Endothelial cell (in vitro differentiated cells): ENCODE results near the gene RTBDN. TPM values are rescaled to one million over a fixed set of nuclear protein-coding genes. Genes with fewer than 3 reads are reported as not detected.

Experiments used
- DNase-seq: peaks from one replicate; pipeline ENCODE4 v3.0.0; 2021; ENCODE audit warnings: low spot score
- H3K27ac Mint-ChIP-seq: one replicate; pipeline ENCODE4 v1.8.0; 2021; ENCODE audit warnings: mixed read lengths, inconsistent platforms; ENCODE audit not compliant: unreplicated experiment
- H3K27me3 Mint-ChIP-seq: one replicate; pipeline ENCODE4 v1.8.0; 2021; ENCODE audit warnings: mild to moderate bottlenecking, moderate library complexity, mixed read lengths, inconsistent platforms; ENCODE audit not compliant: unreplicated experiment
- H3K36me3 Mint-ChIP-seq: one replicate; pipeline ENCODE4 v1.8.0; 2021; ENCODE audit warnings: mild to moderate bottlenecking, low read depth, mixed read lengths, inconsistent platforms; ENCODE audit not compliant: unreplicated experiment
- H3K4me1 Mint-ChIP-seq: one replicate; pipeline ENCODE4 v1.8.0; 2021; ENCODE audit warnings: mild to moderate bottlenecking, mixed read lengths, inconsistent platforms; ENCODE audit not compliant: unreplicated experiment
- H3K4me3 Mint-ChIP-seq: one replicate; pipeline ENCODE4 v1.8.0; 2021; ENCODE audit warnings: mild to moderate bottlenecking, mixed read lengths, inconsistent platforms; ENCODE audit not compliant: unreplicated experiment
- H3K9me3 Mint-ChIP-seq: one replicate; pipeline ENCODE4 v1.8.0; 2021; ENCODE audit warnings: mixed read lengths, inconsistent platforms; ENCODE audit not compliant: unreplicated experiment
- total RNA-seq: library from RNA; stranded (reverse); fragmentation: NEBNext Ultra II Directional; extraction: Animal tissue kit (Norgen Biotek cat#: 25700); gene quantifications from one replicate; pipeline ENCODE4 v1.2.1, GENCODE V29; 2021; ENCODE audit not compliant: unreplicated experiment
- TF ChIP-seq, protein P1 (sequence below): fragments of 200-600 bp; sonication (generic); IDR thresholded peaks from one replicate; pipeline ENCODE4 v1.5.0; 2021; ENCODE audit warnings: antibody characterized with exemption; ENCODE audit not compliant: unreplicated experiment

Gene RTBDN
- total RNA-seq, 1 donor from 2014 or later, result not detected

GRCh38 chr19:12868540-12869112 is 34.2 kb upstream of the RTBDN start:
- peaks cover 15% of the 10 kb centered on the region for H3K36me3 Mint-ChIP-seq
- H3K4me1 Mint-ChIP-seq, result peaks cover 4% of the 10 kb centered on the region
- H3K27ac Mint-ChIP-seq, result peak overlapping the region; percentile 77
- no peaks in the 10 kb centered on the region for H3K9me3 Mint-ChIP-seq
- H3K27me3 Mint-ChIP-seq, result peaks cover 9% of the 10 kb centered on the region
- TF ChIP-seq, protein P1, sequence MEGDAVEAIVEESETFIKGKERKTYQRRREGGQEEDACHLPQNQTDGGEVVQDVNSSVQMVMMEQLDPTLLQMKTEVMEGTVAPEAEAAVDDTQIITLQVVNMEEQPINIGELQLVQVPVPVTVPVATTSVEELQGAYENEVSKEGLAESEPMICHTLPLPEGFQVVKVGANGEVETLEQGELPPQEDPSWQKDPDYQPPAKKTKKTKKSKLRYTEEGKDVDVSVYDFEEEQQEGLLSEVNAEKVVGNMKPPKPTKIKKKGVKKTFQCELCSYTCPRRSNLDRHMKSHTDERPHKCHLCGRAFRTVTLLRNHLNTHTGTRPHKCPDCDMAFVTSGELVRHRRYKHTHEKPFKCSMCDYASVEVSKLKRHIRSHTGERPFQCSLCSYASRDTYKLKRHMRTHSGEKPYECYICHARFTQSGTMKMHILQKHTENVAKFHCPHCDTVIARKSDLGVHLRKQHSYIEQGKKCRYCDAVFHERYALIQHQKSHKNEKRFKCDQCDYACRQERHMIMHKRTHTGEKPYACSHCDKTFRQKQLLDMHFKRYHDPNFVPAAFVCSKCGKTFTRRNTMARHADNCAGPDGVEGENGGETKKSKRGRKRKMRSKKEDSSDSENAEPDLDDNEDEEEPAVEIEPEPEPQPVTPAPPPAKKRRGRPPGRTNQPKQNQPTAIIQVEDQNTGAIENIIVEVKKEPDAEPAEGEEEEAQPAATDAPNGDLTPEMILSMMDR, result no peak
- peak overlapping the region; percentile 81 for H3K4me3 Mint-ChIP-seq
- no peak for DNase-seq

- Mint-ChIP-seq H3K27me3 (peaks cover 9% of the 10 kb centered on the region), H3K9me3 (no peaks in the 10 kb centered on the region), H3K36me3 (peaks cover 10% of the 10 kb centered on the region), H3K4me1 (peaks cover 4% of the 10 kb centered on the region), H3K4me3 (peak overlapping the region; percentile 87), H3K27ac (no peak overlapping the region)
- TF ChIP-seq, protein P1, result no peak
- DNase-seq, result peak; percentile 88
These were observed 33.0 kb upstream of the RTBDN start for GRCh38 chr19:12867120-12868099.

DNA sequence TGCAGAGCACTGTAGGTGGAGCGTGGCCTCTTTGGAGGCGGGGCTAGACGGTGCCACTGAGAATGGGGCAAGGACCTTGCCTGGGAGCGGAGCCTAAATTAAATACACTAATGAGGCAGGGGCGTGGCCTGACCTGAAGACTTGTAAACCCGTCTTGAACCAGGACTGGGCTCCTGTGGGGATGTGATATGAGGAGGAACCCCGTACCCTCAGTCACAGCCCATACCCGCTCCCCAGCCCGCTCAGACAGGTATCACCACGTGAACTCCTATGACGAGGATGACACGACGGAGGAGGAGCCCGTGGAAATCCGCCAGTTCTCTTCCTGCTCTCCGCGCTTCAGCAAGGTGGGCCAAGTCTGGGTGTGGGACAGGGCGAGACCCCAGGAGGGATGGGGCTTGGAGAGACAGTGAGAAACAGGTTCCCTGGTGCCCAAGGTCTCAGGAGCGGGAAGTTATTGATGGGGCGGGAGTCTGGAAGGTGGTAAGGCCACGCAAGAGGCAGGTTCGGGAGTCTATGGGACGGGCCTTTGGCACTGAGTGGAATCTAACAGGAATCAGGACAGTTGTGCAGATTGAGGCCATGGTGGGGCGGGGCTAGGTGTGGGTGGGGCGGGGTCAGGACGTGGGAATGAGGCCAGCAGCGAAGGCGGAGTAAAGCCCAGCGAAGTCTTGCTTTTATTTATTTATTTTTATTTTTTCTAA is 32.2 kb upstream of the RTBDN start:
- TF ChIP-seq, protein P1, result no peak
- no peak overlapping the region for H3K27ac Mint-ChIP-seq
- no peak for DNase-seq
- peak overlapping the region; percentile 51 for H3K4me3 Mint-ChIP-seq
- peaks cover 3% of the 10 kb centered on the region for H3K36me3 Mint-ChIP-seq
- no peaks in the 10 kb centered on the region for H3K9me3 Mint-ChIP-seq
- H3K27me3 Mint-ChIP-seq, result peaks cover 7% of the 10 kb centered on the region
- peaks cover 4% of the 10 kb centered on the region for H3K4me1 Mint-ChIP-seq

- TF ChIP-seq, protein P1, result no peak
- H3K36me3 Mint-ChIP-seq, result peaks cover 3% of the 10 kb centered on the region
- no peak for DNase-seq
- H3K27ac Mint-ChIP-seq, result no peak overlapping the region
- peaks cover 7% of the 10 kb centered on the region for H3K27me3 Mint-ChIP-seq
- peak overlapping the region; percentile 51 for H3K4me3 Mint-ChIP-seq
- H3K4me1 Mint-ChIP-seq, result peaks cover 4% of the 10 kb centered on the region
- no peaks in the 10 kb centered on the region for H3K9me3 Mint-ChIP-seq
These were observed 31.5 kb upstream of the RTBDN start for GRCh38 chr19:12865746-12866415.
